ENCODE results near the gene CEP162. TPM values are rescaled to one million over a fixed set of nuclear protein-coding genes. Genes with fewer than 3 reads are reported as not detected.

CEP162 gene, protein sequence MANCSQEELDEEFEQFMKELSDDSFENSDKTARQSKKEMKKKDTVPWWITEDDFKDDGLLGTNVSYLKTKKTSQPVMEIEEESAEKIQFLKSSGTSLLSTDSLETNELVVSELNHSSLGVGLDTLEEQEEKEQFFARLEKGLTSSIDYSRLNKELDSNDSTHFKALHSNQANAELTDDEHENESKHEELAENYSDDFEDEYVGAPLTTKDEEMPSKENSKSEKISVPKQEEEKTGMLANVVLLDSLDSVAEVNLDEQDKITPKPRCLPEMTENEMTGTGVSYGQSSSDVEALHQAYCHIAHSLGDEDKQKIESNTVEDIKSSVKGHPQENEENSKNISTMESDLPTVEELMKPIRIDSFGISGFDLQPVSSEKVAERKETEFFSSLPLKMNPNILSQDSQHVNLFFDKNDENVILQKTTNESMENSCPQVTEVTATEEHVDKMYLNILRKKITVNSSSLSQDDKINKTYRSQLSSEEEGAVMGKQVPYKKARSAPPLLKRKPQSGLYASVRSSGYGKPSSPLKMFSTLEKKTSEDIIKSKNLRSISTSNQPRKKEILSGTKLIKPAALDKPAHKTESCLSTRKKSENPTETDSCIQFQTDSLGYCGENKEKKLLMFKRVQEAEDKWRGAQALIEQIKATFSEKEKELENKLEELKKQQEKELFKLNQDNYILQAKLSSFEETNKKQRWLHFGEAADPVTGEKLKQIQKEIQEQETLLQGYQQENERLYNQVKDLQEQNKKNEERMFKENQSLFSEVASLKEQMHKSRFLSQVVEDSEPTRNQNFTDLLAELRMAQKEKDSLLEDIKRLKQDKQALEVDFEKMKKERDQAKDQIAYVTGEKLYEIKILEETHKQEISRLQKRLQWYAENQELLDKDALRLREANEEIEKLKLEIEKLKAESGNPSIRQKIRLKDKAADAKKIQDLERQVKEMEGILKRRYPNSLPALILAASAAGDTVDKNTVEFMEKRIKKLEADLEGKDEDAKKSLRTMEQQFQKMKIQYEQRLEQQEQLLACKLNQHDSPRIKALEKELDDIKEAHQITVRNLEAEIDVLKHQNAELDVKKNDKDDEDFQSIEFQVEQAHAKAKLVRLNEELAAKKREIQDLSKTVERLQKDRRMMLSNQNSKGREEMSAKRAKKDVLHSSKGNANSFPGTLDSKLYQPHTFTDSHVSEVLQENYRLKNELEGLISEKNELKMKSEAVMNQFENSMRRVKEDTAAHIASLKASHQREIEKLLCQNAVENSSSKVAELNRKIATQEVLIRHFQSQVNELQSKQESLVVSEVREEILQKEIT (N-terminal part only)
- polyA plus RNA-seq (2013, experiment 1 of 4), result 20.1 TPM
- polyA plus RNA-seq (2013, experiment 2 of 4), result 19.0 TPM
- 16.5 TPM for polyA plus RNA-seq (2013, experiment 3 of 4)
- polyA plus RNA-seq (2013, experiment 4 of 4), result 17.6 TPM

DNA sequence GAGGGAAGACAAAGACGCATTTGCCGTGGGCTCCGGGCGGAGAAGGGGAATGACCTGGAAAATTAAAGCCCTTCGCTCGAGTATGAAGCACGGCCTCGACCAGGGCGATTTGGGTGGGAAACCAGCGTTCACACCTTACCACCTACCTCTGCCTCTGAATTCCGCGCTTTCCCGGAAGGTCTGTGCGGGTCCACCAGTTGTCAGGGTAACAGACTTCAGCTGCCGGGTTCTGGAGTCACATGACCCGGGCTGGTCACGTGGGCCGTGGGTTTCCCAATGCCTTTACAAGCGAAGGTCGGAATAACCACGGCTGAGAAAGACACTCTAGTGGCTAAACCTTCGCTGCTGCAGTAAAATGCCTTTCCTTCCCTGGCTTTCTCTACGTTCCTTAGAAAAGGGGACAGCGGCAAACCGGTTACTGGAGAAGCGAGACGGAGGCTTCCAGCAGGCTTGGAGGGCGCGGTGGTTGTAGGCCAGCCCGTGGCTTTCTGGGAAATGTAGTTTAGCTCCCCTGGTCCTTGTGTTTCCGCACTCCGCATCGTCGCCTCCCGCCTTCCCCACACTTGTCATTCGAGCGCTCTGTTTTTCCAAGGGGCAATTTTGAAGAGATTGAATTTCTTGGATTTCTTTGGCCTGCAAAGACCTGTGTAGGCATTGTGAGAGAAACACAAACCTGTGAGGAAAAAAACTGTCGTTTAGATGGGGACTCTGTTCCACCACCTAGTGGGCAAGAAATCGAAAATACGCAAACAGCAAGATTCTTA lies at the start of gene CEP162:
Gene CEP162, minus strand, starts transcription at position 210 of the 764 bp plus-strand sequence. CDS start 1,250 bp downstream, outside the sequence.
- H3K4me1 ChIP-seq (ENCODE audit: control insufficient read depth, insufficient read depth, low read length), result no peaks in the 10 kb centered on the region
- H3K27me3 ChIP-seq (ENCODE audit: control insufficient read depth, insufficient read depth, low read length, poor library complexity, severe bottlenecking), result peaks cover 34% of the 10 kb centered on the region
- no peaks in the 10 kb centered on the region for H3K36me3 ChIP-seq (ENCODE audit: control insufficient read depth, insufficient read depth, low read length)
- H3K9me3 ChIP-seq (ENCODE audit: control insufficient read depth, low read length), result no peaks in the 10 kb centered on the region
- H3K4me3 ChIP-seq (ENCODE audit: insufficient read depth, low read depth, low read length), result peak within 1 kb of the TSS; percentile 92
- 0 to 1% methylated on average over 40 of the region's 40 CpGs for WGBS, 2 experiments
- H3K27ac ChIP-seq (ENCODE audit: insufficient read depth, low read depth, low read length, poor library complexity, severe bottlenecking), result peak within 1 kb of the TSS; percentile 48

DNA sequence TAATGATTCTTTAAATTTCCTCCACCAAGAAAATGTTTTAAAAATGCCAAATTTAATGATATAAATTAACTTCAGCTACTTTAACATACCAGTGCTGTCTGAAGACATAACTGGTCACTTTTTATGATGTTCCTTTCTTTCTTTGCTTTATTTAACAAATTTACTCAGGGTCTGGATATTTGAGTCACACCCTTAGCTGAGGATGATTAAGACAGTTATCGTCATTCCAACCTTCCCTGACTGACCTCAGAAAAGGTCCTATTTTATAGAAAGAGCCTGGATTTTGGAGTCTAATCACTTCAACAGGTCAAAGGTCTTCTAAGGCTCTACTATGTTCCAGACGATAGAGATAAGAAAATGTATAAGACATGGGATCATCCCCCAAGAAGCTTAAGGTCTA lies 47.4 kb upstream of the CEP162 start:
- WGBS, 2 experiments, result 85 to 94% methylated on average over 2 of the region's 2 CpGs
- Histone ChIP-seq H3K27ac (ENCODE audit: insufficient read depth, low read depth, low read length, poor library complexity, severe bottlenecking) (no peak overlapping the region), H3K4me3 (ENCODE audit: insufficient read depth, low read depth, low read length) (no peak overlapping the region), H3K4me1 (ENCODE audit: control insufficient read depth, insufficient read depth, low read length) (peaks cover 3% of the 10 kb centered on the region), H3K27me3 (ENCODE audit: control insufficient read depth, insufficient read depth, low read length, poor library complexity, severe bottlenecking) (no peaks in the 10 kb centered on the region), H3K36me3 (ENCODE audit: control insufficient read depth, insufficient read depth, low read length) (no peaks in the 10 kb centered on the region), H3K9me3 (ENCODE audit: control insufficient read depth, low read length) (no peaks in the 10 kb centered on the region)

GRCh38 chr6:84273048-84273809 lies 45.8 kb upstream of the CEP162 start:
- Histone ChIP-seq H3K27me3 (ENCODE audit: control insufficient read depth, insufficient read depth, low read length, poor library complexity, severe bottlenecking) (no peaks in the 10 kb centered on the region), H3K27ac (ENCODE audit: insufficient read depth, low read depth, low read length, poor library complexity, severe bottlenecking) (no peak overlapping the region), H3K36me3 (ENCODE audit: control insufficient read depth, insufficient read depth, low read length) (no peaks in the 10 kb centered on the region), H3K9me3 (ENCODE audit: control insufficient read depth, low read length) (no peaks in the 10 kb centered on the region), H3K4me1 (ENCODE audit: control insufficient read depth, insufficient read depth, low read length) (peaks cover under 1% of the 10 kb centered on the region), H3K4me3 (ENCODE audit: insufficient read depth, low read depth, low read length) (no peak overlapping the region)
- 88 to 98% methylated on average over 2 of the region's 3 CpGs for WGBS, 2 experiments

- no peaks in the 10 kb centered on the region for H3K4me1 ChIP-seq (ENCODE audit: control insufficient read depth, insufficient read depth, low read length)
- H3K27ac ChIP-seq (ENCODE audit: insufficient read depth, low read depth, low read length, poor library complexity, severe bottlenecking), result no peak overlapping the region
- WGBS, 2 experiments, result 83 to 91% methylated on average over 1 of the region's 1 CpG
- no peak overlapping the region for H3K4me3 ChIP-seq (ENCODE audit: insufficient read depth, low read depth, low read length)
- no peaks in the 10 kb centered on the region for H3K9me3 ChIP-seq (ENCODE audit: control insufficient read depth, low read length)
- no peaks in the 10 kb centered on the region for H3K36me3 ChIP-seq (ENCODE audit: control insufficient read depth, insufficient read depth, low read length)
- no peaks in the 10 kb centered on the region for H3K27me3 ChIP-seq (ENCODE audit: control insufficient read depth, insufficient read depth, low read length, poor library complexity, severe bottlenecking)
These were observed 44.9 kb upstream of the CEP162 start for GRCh38 chr6:84272298-84272697.

GRCh38 chr6:84271061-84271716 lies 43.7 kb upstream of the CEP162 start:
- H3K9me3 ChIP-seq (ENCODE audit: control insufficient read depth, low read length), result no peaks in the 10 kb centered on the region
- no peaks in the 10 kb centered on the region for H3K27me3 ChIP-seq (ENCODE audit: control insufficient read depth, insufficient read depth, low read length, poor library complexity, severe bottlenecking)
- H3K4me3 ChIP-seq (ENCODE audit: insufficient read depth, low read depth, low read length), result no peak overlapping the region
- H3K36me3 ChIP-seq (ENCODE audit: control insufficient read depth, insufficient read depth, low read length), result no peaks in the 10 kb centered on the region
- H3K4me1 ChIP-seq (ENCODE audit: control insufficient read depth, insufficient read depth, low read length), result no peaks in the 10 kb centered on the region
- H3K27ac ChIP-seq (ENCODE audit: insufficient read depth, low read depth, low read length, poor library complexity, severe bottlenecking), result no peak overlapping the region

- no peaks in the 10 kb centered on the region for H3K27me3 ChIP-seq (ENCODE audit: control insufficient read depth, insufficient read depth, low read length, poor library complexity, severe bottlenecking)
- H3K9me3 ChIP-seq (ENCODE audit: control insufficient read depth, low read length), result no peaks in the 10 kb centered on the region
- no peak overlapping the region for H3K27ac ChIP-seq (ENCODE audit: insufficient read depth, low read depth, low read length, poor library complexity, severe bottlenecking)
- H3K4me3 ChIP-seq (ENCODE audit: insufficient read depth, low read depth, low read length), result no peak overlapping the region
- no peaks in the 10 kb centered on the region for H3K4me1 ChIP-seq (ENCODE audit: control insufficient read depth, insufficient read depth, low read length)
- 90 to 98% methylated on average over 6 of the region's 6 CpGs for WGBS, 2 experiments
- no peaks in the 10 kb centered on the region for H3K36me3 ChIP-seq (ENCODE audit: control insufficient read depth, insufficient read depth, low read length)
These were observed 42.7 kb upstream of the CEP162 start for GRCh38 chr6:84269947-84270733.

- H3K27ac ChIP-seq (ENCODE audit: insufficient read depth, low read depth, low read length, poor library complexity, severe bottlenecking), result no peak overlapping the region
- no peak overlapping the region for H3K4me3 ChIP-seq (ENCODE audit: insufficient read depth, low read depth, low read length)
- no peaks in the 10 kb centered on the region for H3K27me3 ChIP-seq (ENCODE audit: control insufficient read depth, insufficient read depth, low read length, poor library complexity, severe bottlenecking)
- no peaks in the 10 kb centered on the region for H3K9me3 ChIP-seq (ENCODE audit: control insufficient read depth, low read length)
- no peaks in the 10 kb centered on the region for H3K4me1 ChIP-seq (ENCODE audit: control insufficient read depth, insufficient read depth, low read length)
- 75 to 97% methylated on average over 1 to 3 of the region's 3 CpGs for WGBS, 2 experiments
- H3K36me3 ChIP-seq (ENCODE audit: control insufficient read depth, insufficient read depth, low read length), result no peaks in the 10 kb centered on the region
These were observed 41.3 kb upstream of the CEP162 start for GRCh38 chr6:84268781-84269180.

- no peaks in the 10 kb centered on the region for H3K36me3 ChIP-seq (ENCODE audit: control insufficient read depth, insufficient read depth, low read length)
- no peak overlapping the region for H3K27ac ChIP-seq (ENCODE audit: insufficient read depth, low read depth, low read length, poor library complexity, severe bottlenecking)
- WGBS, 2 experiments, result 90 to 91% methylated on average over 6 of the region's 6 CpGs
- no peaks in the 10 kb centered on the region for H3K9me3 ChIP-seq (ENCODE audit: control insufficient read depth, low read length)
- H3K4me3 ChIP-seq (ENCODE audit: insufficient read depth, low read depth, low read length), result no peak overlapping the region
- H3K27me3 ChIP-seq (ENCODE audit: control insufficient read depth, insufficient read depth, low read length, poor library complexity, severe bottlenecking), result no peaks in the 10 kb centered on the region
- H3K4me1 ChIP-seq (ENCODE audit: control insufficient read depth, insufficient read depth, low read length), result no peaks in the 10 kb centered on the region
These were observed 36.1 kb upstream of the CEP162 start for GRCh38 chr6:84263557-84263956.
